NCI-H2196 (cell line): ENCODE measurements around the gene VAPB.
A peak's percentile ranks its signal among the peaks of the same experiment; 100 is the strongest.
"Not testable (repeated sequence)": the region's sequence is repeated elsewhere in the genome, so short reads cannot be mapped to it uniquely, and the experiment has no call there.

Source experiments
- DNase-seq: peaks from one replicate; lab custom pipeline; 2025; ENCODE audit not compliant: unreplicated experiment; lab: John Stamatoyannopoulos, UW

Gene VAPB, protein sequence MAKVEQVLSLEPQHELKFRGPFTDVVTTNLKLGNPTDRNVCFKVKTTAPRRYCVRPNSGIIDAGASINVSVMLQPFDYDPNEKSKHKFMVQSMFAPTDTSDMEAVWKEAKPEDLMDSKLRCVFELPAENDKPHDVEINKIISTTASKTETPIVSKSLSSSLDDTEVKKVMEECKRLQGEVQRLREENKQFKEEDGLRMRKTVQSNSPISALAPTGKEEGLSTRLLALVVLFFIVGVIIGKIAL

DNA sequence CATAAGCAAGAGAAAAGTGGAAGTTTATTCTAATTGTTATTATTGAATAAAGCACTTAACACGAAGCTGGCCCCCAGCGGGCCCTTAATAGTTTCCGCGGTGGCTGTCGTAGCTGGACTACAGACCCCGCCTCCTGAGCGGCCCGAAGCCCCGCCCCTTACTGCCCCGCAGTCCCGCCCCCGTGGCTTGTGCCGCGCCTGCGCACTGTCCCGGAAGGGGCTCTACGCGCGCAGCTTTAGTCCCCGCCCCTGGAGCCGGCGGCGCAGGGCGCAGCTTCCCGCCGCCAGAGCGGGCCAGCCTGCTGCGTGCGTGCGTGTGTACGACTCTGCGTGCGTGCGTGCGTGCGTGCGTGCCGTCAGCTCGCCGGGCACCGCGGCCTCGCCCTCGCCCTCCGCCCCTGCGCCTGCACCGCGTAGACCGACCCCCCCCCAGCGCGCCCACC is at the start of gene VAPB:
Gene VAPB, plus strand, starts transcription at position 348 of the 442 bp plus-strand sequence. CDS start 231 bp downstream, outside the sequence.
- peak; percentile 97 for DNase-seq

DNA sequence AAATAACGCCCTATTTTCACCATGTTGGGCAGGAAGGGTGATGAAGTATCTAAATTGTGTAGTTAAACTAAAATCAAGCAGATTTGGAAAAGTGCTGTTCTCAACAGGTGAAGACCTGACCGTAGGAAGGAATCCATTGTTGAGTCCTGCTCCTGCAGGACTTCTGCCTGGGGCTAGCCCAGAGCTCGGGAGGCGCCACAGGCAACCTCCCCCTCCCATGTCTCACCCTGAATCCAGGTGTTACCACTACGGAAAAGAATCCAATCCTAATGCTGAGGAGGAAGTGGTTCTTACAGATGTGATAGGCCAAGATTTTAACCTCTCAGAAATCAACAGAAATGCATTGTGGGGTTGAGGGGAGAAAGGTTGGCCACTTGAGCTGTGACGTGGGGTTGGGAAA is 49.3 kb upstream of the VAPB start:
- no peak for DNase-seq

DNA sequence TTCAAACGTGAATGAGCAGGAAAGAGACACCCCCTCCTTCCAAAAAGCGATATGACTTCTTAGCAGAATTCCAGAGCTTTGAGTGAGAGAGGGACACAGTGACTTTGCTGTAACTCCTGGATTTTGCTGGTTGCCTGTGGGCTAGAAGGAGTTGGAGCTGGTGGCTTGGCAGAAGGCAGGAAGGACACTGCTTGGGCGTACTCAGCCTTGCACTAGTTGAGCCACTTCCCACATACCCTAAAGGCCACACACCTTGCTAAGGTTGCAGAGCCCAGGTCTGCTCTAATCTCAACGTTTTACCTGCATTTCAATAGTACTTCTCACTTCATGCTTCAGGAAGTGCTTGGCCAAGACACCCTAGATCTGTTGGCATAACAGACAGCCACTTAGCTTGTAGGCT is 48.9 kb upstream of the VAPB start:
- no peak for DNase-seq

DNA sequence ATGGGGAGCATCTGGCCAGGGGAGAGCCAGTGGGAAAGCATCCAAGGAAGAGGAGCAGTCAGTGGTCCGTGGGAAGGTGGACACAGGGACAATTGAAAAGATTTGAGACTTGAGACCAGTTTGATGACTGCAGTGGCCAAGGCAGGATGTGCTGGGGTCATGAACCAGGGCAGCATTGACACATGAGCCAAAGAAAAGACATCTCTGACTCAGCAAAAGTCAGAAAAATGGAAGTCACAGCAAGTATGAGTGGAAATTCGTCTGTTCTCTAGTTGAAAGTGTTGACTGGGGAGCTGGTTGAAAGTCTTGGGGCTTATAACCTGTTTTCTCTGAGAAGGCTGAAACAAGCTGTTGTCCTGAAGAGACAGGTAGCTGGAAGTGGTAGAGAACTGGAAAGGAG is 48.2 kb upstream of the VAPB start:
- DNase-seq, result no peak

DNA sequence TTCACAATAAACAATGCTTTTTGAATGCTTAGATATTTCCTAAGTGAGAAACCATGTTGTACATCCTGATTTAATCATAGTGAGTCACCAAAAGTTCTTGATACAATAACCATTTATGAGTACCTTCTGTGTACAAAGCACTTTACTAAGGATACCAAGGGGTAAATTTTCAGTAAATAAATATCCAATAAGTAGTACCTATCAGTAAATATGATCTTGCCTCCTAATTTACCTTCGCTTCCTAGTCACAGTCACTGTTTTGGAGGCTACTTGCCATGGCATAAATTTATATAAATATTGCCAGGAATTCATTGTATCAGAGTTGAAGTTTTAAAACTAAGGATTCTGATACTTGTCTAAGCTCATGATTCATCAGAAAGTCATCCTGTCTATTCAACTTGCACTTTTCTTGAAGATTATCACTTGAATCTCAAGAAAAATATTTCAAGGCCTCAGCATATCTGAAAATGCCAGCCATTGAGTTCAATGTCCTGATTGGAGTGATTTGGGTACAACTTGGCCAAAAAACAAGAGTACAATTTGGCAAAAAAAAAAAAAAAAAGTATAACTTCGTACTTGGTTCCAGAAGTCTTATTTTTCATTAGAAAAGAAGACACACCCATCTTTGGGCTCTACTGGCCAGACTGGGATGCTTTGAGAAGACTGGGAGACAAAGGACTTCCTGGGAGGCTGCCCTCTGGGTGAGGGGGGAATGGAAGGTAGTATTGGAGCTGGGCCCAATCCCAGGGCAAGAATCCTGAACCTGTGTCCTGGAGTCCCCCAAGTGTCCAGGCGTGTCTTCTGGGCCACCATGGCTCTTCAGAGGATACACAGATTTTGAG is 46.7 kb upstream of the VAPB start:
- DNase-seq, result no peak

DNA sequence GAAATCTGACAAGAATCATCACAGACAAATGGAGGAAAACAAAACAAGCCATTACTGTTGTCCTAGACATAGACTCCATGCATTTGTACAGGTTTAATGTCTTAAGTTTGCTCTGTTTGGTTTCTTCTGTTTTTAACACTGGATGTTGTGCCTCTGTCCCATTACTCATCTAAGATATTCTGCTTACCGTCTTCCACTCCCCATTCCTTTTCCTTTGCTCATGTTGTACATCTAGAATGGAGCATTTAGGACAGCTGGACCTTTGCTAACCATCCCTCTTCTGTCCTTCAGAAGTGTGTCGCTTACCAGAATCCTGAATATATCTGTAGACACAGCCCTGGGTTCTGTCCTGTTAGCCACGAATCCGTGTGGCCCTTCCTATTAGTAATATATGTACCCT is 44.3 kb upstream of the VAPB start:
- DNase-seq, result no peak

DNA sequence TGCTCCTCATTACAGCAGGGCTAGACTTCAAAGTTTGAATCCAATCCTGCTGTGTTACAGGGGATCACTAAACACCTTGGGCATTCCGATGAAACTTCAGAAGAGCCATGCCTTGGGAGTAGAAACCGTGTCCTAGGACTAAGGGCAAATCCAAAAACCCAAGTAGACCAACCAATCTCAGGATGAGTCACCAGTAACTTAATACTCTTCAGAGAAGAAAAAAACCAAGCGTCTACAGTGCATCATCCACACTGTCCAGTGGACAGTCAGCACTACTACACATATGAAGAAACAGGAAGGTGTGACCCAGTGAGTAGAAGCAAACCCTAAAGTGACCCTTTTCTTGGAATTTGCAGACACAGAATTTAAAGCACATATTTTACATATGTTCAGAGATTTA is 39.5 kb upstream of the VAPB start:
- DNase-seq, result no peak

DNA sequence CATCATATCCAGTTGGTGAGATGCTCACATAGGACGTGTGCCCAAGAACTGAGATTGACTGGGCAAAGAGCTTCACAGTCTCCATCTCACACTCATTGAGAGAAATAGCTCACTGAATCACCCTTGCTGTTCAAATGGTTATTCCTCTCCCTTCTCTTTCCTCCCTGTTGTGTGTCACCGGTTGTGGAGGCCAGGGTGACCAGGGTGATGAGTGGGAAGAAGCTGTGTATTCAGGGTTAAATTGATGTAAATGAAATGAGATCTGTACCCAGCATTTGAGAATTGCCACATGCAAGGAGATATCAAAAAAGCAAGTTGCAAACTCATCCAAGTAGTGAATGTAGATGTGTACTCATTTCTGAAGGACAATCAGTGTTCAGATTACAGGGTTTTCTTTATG is 36.6 kb upstream of the VAPB start:
- DNase-seq, result no peak

DNA sequence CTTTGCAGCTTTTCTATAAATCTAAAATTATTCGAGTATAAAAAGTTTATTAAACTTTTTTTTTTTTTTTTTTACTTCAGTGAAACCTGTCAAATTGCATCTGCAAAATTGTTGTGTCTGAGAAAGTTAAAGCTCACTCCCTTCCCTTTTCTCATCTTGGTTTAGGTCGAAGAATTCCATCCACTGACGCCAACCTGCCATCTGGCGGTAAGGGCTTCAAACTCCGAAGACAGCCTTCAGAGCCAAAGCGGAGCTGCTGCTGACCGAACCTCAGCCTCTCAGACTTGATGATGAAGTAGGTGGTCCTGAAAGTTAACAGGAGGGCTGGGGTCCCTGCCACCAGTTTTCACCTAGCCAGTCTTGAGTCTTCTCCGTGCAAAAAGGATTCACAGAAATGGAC is 29.6 kb upstream of the VAPB start:
- no peak for DNase-seq

DNA sequence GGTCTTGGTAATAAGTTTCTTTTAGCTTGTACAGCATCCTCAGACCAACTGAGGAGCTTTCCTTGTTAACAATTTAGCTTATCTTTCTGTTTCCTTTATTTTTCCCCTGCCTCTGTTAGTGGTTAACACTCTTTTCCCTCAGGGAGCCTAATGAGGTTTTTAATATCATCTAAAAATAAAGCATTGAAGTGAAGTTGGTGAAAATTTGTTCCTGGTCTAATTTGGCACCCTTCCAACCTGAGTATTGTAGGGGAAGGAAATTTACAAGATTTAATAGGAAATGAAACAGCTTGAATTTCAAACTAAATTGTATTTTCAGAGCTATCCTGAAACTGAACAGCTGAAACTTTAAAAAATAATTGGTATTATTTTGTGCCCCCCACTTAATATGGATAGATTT is 28.1 kb upstream of the VAPB start:
- no peak for DNase-seq

DNA sequence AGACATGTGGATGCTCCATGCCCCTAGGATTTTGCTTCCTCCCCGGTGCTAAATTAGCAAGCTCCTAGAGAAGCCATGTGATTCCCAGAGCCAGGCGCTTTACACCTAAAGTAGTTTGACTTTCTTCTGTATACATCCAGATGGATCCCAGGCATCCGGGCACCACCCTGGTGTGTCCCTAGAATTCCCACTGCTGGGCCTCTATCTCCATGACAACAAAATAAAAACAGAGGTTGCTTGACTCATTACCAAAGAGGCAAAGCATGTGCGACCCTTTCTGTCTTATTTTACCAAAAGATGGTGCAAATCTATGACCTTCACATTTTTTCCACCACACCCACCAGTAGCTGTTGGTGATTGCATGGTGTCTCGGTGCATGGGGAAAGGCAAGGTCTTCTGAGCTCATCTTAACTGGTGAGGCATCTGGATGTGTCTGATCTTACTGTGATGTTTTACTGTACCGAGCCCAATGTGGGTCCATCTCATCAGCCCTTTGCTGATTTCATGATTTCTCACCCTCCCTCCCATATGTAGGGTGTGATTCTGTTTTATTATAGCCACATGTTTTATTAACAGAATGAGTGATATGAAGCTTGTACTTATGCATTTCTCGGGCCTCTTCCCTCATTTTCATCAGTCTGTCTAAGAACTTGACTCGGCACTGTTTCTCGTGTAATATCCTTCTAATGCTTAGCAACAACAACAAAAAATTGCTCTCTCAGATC is 27.4 kb upstream of the VAPB start:
- no peak for DNase-seq

DNA sequence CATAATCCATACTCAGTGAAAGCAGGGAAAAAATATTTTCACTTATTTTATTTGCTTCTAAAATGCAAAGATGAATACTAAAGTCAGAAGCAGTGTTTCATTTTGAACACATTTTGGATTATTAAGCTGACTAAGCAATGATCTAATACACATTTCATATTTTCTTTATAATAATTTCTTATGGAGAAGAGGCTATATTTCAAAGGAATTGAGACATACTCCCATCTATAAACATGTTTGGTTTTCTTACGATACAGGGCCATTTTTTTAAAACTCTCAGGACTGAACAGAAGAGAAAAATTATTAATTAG is 26.9 kb upstream of the VAPB start:
- DNase-seq, result no peak

DNA sequence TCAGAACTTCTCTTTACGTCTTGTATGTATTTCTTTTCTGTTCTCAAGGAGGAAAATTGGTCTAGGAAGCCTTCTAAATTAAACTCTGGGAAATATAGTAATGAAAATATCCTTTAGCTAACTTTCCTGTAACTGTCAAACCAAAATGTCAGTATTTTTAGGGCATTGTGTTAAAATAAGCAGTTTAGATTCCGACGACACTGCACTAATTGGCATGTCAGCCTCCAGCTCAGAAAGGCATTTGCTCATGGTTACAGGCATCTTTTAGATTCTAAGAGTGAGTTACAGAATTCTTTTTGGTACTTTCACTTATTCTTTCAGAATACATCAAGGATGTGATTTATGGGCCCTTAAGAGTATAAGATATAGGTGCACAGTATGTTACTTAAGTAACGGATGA is 26.1 kb upstream of the VAPB start:
- no peak for DNase-seq

DNA sequence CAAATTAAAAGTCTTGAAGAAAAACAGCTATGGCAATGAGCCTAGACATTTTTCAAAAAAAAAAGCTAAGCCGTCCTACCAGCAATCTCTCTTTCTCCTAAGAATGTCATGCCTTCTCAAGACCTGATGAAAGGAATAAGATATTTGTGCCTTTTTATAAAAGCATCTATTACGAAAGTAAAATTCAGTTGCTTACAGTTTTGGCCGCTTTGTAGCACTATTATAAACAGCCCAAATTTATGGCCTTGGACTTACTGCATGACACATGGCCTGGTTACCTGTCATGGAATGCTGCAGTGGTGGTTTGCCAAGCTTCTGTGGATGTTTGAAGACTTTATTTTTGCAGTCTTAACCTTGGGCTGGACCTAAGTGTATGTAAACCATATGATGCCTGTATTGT is 22.2 kb upstream of the VAPB start:
- no peak for DNase-seq

DNA sequence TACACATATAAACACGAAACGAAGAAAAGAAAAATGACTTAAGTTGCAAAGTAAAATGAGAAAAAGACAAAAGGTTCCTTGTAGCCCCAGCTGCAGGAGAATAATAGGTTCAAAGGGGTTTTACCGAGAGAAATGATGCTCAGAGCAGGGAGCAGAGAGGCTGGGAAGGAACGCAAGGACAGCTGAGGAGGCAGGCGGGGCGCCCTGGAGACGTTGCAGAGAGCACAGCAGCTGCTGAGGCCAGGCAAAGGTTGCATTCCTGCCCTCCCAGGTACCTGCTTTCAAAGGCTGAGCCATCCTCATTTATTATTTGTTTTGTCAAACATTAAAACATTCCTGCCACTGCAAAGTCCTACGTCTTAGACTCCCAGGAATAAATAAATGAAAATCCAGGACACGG is 16.2 kb upstream of the VAPB start:
- no peak for DNase-seq

DNA sequence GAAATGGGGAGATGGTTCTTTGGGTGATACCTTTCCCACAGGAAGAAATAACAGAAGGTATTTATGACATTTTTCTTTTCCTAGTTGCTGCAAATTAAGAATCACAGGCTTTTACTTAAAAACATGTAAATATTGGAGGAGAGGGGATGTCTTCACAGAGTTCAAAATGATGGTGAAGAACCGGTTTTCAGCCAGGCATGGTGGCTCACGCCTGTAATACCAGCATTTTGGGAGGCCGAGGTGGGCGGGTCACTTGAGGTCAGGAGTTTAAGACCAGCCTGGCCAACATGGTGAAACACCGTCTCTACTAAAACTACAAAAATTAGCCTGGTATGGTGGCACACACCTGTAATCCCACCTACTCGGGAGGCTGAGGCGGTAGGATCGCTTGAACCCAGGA is 15.7 kb upstream of the VAPB start:
- DNase-seq, result not testable (repeated sequence)

DNA sequence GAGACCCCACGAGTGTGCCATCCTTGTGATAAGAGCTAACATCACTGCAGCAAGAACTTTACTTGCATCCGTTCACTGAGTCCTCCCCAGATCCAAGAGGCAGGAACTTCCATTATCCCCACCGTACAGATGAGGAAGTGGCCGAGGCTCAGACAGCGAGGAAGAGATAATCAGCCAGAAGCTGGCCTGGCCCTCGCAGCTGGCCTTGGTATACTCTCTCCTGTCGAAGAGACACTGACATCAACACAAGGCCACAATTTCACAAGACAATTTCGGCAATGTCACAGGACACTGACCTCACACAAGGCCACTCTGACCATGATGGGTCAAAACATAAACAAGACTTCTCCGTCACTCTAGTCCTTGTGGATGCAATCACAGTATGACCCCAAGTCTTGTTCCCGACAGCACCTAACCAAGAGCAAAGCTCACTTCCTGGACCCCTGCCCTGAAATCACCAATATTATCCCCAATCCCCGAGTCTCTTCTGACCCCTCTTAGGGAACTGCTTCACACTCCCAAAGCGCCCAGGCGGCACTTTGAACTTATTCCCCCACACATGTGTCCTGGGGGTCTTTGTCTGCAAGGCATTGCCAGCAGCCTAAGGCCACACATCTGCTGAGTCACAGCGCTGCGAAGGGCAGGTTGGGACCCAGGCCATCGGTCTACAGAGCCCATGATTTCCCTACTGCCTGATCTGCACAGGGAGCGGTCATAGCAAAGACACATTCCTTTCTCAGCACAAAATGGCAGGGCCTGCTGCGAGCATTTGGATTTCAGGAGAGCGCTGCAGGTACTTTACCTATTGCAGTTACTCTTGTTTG is 14.8 kb upstream of the VAPB start:
- DNase-seq, result no peak

DNA sequence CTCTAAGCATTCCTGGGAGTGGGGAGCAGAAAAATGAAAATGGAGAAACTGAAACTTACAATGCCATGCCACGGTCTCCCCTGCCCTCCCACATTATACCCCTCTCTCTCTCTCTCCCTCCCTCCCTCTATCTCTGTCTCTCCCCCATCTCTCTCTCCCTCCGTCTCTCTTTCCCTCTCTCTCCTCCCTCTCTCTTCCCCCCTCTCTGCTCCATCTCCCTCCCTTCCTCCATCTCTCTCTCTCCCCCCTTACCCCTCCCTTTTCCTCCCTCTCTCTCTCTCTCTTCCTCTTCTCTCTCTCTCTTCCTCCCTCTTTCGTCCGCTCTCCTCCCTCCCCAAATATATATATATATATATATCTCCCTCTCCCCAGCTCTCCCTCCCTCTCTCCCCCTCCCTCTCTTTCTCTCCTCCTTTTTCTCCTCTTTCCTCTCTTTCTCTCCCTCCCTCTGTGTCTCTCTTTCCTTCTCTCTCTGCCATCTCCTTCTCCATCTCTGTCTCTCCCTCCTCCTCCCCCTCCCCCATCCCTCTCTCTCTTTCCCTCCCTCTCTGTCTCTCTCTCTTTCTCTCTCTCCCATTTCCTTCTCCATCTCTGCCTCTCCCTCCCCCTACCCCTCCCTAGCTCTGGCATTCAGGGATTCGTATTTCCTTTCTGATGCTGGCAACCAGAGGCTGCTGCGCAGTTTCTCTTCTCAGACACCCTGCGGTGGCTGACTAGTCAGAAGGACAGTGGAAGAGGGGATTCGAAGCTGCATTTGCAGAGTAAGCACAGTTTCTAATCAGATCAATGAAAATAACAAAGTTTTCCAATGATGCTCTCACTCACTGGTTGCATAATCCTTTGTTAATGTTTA is 13.9 kb upstream of the VAPB start:
- no peak for DNase-seq

DNA sequence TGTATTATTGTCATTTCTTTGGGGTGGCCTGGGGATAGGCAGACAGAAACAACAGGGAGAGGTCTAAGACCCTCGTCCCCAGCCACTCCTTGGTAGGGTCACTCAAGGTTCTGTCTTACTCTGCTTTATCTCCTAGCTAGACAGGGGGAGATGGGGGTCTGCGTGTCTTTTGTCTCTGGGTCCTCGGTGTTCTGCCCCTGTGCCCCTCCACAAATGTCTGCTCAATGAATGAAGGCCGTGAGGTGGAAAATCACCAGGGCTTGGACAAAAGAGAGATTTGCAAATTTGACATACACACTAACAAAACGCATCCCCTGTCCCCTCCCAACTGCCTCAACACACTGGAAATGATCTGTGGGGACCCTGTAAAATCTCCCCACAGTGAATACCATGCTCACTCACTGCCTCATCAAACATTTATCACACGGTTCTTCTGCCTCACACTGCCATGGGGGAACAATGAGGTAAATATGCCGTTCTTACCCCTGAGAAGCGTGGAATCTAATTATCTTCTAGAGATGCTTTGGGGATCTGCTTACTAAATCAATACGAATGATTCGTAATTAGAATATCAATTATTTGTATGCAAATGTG is 13.2 kb upstream of the VAPB start:
- DNase-seq, result no peak

DNA sequence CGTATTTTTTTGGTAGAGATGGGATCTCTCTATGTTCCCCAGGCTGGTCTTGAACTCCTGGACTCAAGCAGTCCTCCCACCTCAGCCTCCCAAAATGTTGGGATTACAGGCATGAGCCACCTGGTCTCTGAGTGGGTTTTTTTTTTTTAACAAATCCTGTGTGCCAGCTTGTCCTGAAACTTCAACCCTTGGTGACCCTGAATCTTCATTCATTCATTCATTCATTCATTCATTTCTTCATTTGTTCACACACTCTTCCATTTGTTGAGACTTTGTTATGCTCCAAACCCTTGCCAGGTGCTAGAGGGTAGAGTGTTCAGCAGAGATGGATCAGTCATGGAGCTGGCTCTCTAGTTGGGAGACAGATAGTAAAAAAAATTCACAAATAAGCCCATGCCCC is 12.0 kb upstream of the VAPB start:
- no peak for DNase-seq
